Measurements from ENCODE around the gene MYO15A. TPM values are rescaled to one million over a fixed set of nuclear protein-coding genes. Genes with fewer than 3 reads are reported as not detected.

The MYO15A gene
- total RNA-seq = under 0.01 and 0.56 TPM in 2 replicates

DNA sequence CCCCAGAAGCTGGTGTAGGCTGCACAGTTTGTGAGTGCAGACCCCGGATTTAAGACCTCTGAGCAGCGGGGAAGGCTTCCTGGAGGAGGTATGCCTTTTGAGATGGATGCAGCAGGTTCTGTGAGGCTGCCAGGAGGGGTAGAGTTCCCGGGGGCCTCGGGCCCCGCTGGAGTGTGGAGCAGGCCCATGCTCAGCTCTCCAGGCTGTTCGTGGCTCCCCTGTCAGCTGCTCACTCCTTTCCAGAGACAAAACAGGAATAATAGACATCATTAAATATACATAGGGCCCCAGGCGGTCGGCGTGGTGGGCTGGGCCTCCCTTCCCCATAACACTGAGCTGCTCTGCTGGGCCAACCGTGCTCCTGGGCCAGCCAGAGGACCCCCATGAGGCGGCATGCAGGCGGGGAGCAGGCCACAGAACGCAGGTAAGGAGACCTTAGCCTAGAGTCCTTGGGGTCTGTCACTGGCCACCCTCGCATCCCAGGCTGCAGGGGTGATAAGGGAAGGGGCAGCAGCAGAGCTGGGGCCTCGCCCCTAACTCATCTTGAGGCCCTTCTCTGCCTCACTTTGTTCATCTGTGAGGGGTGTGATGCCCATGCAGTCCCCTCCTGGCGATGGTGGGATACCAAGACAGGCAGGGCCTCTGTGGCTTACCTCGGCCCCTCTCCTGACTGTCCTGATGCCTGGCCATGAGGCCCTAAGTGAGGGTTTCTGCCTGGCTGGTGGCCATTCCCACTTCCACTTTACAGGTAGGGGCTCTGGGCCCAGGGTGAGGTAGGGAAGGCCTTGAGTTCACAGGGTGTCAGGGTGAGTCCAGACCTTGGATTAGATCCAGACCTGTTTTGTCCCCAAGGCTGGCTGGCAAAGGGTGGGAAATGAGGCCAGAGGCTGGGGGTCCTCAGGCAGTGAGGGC, at the start of gene MYO15A:
TSS of gene MYO15A (plus strand) at position 356 of the 912 bp plus-strand sequence. CDS start 10,045 bp downstream, outside the sequence.

DNA sequence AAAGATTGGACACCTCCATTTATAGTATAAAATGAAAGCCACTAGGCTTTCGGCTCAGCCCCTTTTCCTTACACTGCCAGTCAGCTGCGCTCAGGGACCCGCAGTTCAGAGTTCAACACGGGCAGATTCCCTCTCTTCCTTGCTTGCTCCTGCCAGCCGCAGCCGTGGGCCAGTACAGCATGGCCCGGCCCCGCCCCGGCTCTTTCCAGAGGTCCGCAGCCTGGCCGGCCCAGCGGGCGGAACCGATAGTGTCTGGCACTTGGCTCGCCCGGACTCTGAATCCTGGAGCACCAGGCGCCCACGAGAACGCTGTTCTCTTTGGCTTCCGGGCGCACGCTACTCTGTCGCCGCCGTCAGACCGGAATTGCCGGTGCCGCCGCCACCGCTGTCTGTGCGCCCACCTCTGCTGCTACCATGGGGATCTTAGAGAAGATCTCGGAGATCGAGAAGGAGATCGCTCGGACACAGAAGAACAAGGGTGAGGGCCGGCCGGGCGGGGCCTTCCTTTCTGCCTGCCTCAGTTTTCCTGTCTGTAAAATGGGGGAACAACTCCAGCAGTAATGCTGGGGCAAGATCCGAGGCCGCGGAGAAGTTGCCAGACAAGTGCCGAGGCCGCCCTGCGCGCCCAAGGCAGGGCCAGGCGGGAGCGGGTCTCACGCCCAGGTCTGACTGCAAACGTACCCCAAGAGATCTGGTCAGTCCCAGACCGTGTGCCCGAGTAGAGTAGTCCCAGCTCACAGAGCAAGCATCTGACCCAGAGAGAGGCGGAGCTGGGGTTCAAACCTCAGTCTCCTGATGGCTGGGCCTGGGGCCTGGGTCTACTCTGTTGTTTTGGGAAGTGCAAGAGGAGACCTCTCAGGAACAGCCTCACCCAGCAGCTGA, 20.7 kb upstream of the MYO15A start, which contains the start of gene DRG2:
TSS of gene DRG2 (plus strand) at position 339 of the 882 bp plus-strand sequence. CDS start at position 415, 76 bp downstream.

GRCh38 chr17:18183334-18184142, 75.0 kb downstream of the MYO15A start, which contains the start of gene ALKBH5:
Gene ALKBH5 (plus strand): TSS chr17:18183828. CDS start chr17:18184244, 416 bp downstream.

GRCh38 chr17:18225121-18225641, 116.6 kb downstream of the MYO15A start, which contains the start of gene LLGL1:
Gene LLGL1 (plus strand): TSS chr17:18225635. CDS start chr17:18225683, 48 bp downstream.

Other genes starting within 250 kb of the MYO15A start
- gene TOM1L2, start 136.4 kb upstream of the MYO15A start, total RNA-seq = 21.7 and 28.4 TPM in 2 replicates
- under 0.01 and 0.38 TPM in 2 replicates for gene DRC3, start 135.9 kb upstream of the MYO15A start, total RNA-seq
- 15.5 and 19.4 TPM in 2 replicates for gene ATPAF2, start 69.6 kb upstream of the MYO15A start, total RNA-seq
- 5.4 and 9.0 TPM in 2 replicates for gene GID4, start 69.3 kb upstream of the MYO15A start, total RNA-seq
- 29.3 and 43.5 TPM in 2 replicates for gene DRG2, start 20.8 kb upstream of the MYO15A start, total RNA-seq
- 168 and 201 TPM in 2 replicates for gene ALKBH5, start 75.1 kb downstream of the MYO15A start, total RNA-seq
- gene LLGL1, start 116.9 kb downstream of the MYO15A start, total RNA-seq = 33.3 and 36.2 TPM in 2 replicates
- 209 and 366 TPM in 2 replicates for gene FLII, start 150.0 kb downstream of the MYO15A start, total RNA-seq
- 11.3 and 12.7 TPM in 2 replicates for gene MIEF2, start 151.9 kb downstream of the MYO15A start, total RNA-seq
- gene TOP3A, start 206.2 kb downstream of the MYO15A start, total RNA-seq = 17.2 and 36.8 TPM in 2 replicates
- gene SMCR8, start 206.5 kb downstream of the MYO15A start, total RNA-seq = 14.2 and 14.9 TPM in 2 replicates